Colonic mucosa (tissue), 4 donors: ENCODE data around the gene ANKRD63. TPM values are rescaled to one million over a fixed set of nuclear protein-coding genes. Genes with fewer than 3 reads are reported as not detected.

ENCODE experiments used
- DNase-seq: peaks from one replicate; pipeline ENCODE4 v3.0.0-alpha.2; 2020
- H3K27ac ChIP-seq: fragments of 200-600 bp; one replicate; pipeline ENCODE4 v1.8.0; 2021
- H3K27me3 ChIP-seq: fragments of 200-600 bp; one replicate; pipeline ENCODE4 v1.8.0; 2021
- H3K36me3 ChIP-seq: fragments of 200-600 bp; one replicate; pipeline ENCODE4 v1.8.0; 2021
- H3K4me1 ChIP-seq: fragments of 200-600 bp; one replicate; pipeline ENCODE4 v1.8.0; 2021; ENCODE audit warnings: mild to moderate bottlenecking
- H3K4me3 ChIP-seq: fragments of 200-600 bp; one replicate; pipeline ENCODE4 v1.8.0; 2021
- H3K9ac ChIP-seq, 2 donors: one replicate each; pipeline ENCODE4 v1.7.0; 2013; ENCODE audit warnings: control low read depth in 2 of 2, low read depth in 2 of 2, low read length in 2 of 2
- H3K9me3 ChIP-seq: fragments of 200-600 bp; one replicate; pipeline ENCODE4 v1.8.0; 2021
- intact Hi-C: fragments of 100-400 bp; cut with DNase I; formaldehyde crosslinking; loops from one replicate; pipeline ENCODE4 v1.14.1; 2022
- total RNA-seq, 2 donors: library from RNA; stranded (reverse); fragmentation: NEBNext Ultra II Directional in 1 of 2; extraction: Animal tissue kit (Norgen Biotek cat#: 25700) in 1 of 2; gene quantifications; one replicate each; pipeline ENCODE4 v1.2.1, GENCODE V29; 2021
- TF ChIP-seq, protein P1 (sequence below): fragments of 200-600 bp; IDR thresholded peaks from one replicate; pipeline ENCODE4 v1.8.0; 2022; ENCODE audit warnings: antibody characterized with exemption, mild to moderate bottlenecking
- donor health status: healthy.
- donor health status: DM: no; HTN: no; CAD: no.
- donor health status: DM: no; HTN: no; CAD: no.

Gene ANKRD63
- total RNA-seq, 2 donors from 2014 or later = not detected

- Histone ChIP-seq H3K4me3 (no peak overlapping the region), H3K27me3 (no peaks in the 10 kb centered on the region), H3K27ac (no peak overlapping the region), H3K36me3 (no peaks in the 10 kb centered on the region), H3K9ac (no peak overlapping the region), H3K9me3 (no peaks in the 10 kb centered on the region), H3K4me1 (no peaks in the 10 kb centered on the region)
- DNase-seq = no peak
- intact Hi-C loops = no loop called here
- TF ChIP-seq, protein P1, sequence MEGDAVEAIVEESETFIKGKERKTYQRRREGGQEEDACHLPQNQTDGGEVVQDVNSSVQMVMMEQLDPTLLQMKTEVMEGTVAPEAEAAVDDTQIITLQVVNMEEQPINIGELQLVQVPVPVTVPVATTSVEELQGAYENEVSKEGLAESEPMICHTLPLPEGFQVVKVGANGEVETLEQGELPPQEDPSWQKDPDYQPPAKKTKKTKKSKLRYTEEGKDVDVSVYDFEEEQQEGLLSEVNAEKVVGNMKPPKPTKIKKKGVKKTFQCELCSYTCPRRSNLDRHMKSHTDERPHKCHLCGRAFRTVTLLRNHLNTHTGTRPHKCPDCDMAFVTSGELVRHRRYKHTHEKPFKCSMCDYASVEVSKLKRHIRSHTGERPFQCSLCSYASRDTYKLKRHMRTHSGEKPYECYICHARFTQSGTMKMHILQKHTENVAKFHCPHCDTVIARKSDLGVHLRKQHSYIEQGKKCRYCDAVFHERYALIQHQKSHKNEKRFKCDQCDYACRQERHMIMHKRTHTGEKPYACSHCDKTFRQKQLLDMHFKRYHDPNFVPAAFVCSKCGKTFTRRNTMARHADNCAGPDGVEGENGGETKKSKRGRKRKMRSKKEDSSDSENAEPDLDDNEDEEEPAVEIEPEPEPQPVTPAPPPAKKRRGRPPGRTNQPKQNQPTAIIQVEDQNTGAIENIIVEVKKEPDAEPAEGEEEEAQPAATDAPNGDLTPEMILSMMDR = no peak
These were observed 23.8 kb downstream of the ANKRD63 start for GRCh38 chr15:40259021-40259420.

- no peak overlapping the region for H3K27ac ChIP-seq
- no peaks in the 10 kb centered on the region for H3K9me3 ChIP-seq
- H3K9ac ChIP-seq = no peak overlapping the region
- TF ChIP-seq, protein P1 = no peak
- intact Hi-C loops = no loop called here
- no peaks in the 10 kb centered on the region for H3K4me1 ChIP-seq
- no peak for DNase-seq
- H3K36me3 ChIP-seq = no peaks in the 10 kb centered on the region
- no peak overlapping the region for H3K4me3 ChIP-seq
- peaks cover 1% of the 10 kb centered on the region for H3K27me3 ChIP-seq
These were observed 24.3 kb downstream of the ANKRD63 start for GRCh38 chr15:40258544-40258943.

- Histone ChIP-seq H3K9ac (no peak overlapping the region), H3K9me3 (no peaks in the 10 kb centered on the region), H3K27ac (no peak overlapping the region), H3K27me3 (peaks cover 8% of the 10 kb centered on the region), H3K36me3 (no peaks in the 10 kb centered on the region), H3K4me3 (no peak overlapping the region), H3K4me1 (no peaks in the 10 kb centered on the region)
- TF ChIP-seq, protein P1 = no peak
- intact Hi-C loops = no loop called here
- DNase-seq = no peak
These were observed 25.0 kb downstream of the ANKRD63 start for GRCh38 chr15:40257656-40258450.

- peaks cover 19% of the 10 kb centered on the region for H3K27me3 ChIP-seq
- no peak for DNase-seq
These were observed 26.1 kb downstream of the ANKRD63 start for GRCh38 chr15:40256638-40257235.

GRCh38 chr15:40255033-40255432 is 27.8 kb downstream of the ANKRD63 start:
- intact Hi-C loops = no loop called here
- DNase-seq = no peak
- no peaks in the 10 kb centered on the region for H3K4me1 ChIP-seq

More at GRCh38 chr15:40256638-40257235, 26.1 kb downstream of the ANKRD63 start:
- TF ChIP-seq, protein P1 = no peak
- Histone ChIP-seq H3K36me3 (no peaks in the 10 kb centered on the region), H3K4me3 (no peak overlapping the region), H3K4me1 (no peaks in the 10 kb centered on the region), H3K27ac (no peak overlapping the region), H3K9ac (no peak overlapping the region), H3K9me3 (no peaks in the 10 kb centered on the region)
- intact Hi-C loops = no loop called here

More at GRCh38 chr15:40255033-40255432, 27.8 kb downstream of the ANKRD63 start:
- Histone ChIP-seq H3K27me3 (peaks cover 20% of the 10 kb centered on the region), H3K9ac (no peak overlapping the region), H3K4me3 (no peak overlapping the region), H3K9me3 (no peaks in the 10 kb centered on the region), H3K36me3 (no peaks in the 10 kb centered on the region), H3K27ac (no peak overlapping the region)
- TF ChIP-seq, protein P1 = no peak
